GM19372 (cell line): ENCODE data around the gene MRPL49.
"Not testable (repeated sequence)": the region's sequence is repeated elsewhere in the genome, so short reads cannot be mapped to it uniquely, and the experiment has no call there.

Experiments used
- ATAC-seq: cut with Tn5 transposase; IDR thresholded peaks from one replicate; pipeline ENCODE4 v1.9.1; 2021; ENCODE audit warnings: mild to moderate bottlenecking, low read depth, moderate library complexity; ENCODE audit not compliant: unreplicated experiment

Gene MRPL49

GRCh38 chr11:65117206-65118096, 4.7 kb upstream of the MRPL49 start, which contains the start of gene ZNHIT2:
TSS of gene ZNHIT2 (minus strand) at chr11:65117701. CDS start at chr11:65117653, 48 bp downstream.
- ATAC-seq: peak; percentile 61

- ATAC-seq: no peak
Measured at GRCh38 chr11:65118097-65118837, 3.9 kb upstream of the MRPL49 start.

GRCh38 chr11:65118891-65119669, 3.0 kb upstream of the MRPL49 start:
- not testable (repeated sequence) for ATAC-seq

- no peak for ATAC-seq
Measured at GRCh38 chr11:65119670-65119995, 2.5 kb upstream of the MRPL49 start.

DNA sequence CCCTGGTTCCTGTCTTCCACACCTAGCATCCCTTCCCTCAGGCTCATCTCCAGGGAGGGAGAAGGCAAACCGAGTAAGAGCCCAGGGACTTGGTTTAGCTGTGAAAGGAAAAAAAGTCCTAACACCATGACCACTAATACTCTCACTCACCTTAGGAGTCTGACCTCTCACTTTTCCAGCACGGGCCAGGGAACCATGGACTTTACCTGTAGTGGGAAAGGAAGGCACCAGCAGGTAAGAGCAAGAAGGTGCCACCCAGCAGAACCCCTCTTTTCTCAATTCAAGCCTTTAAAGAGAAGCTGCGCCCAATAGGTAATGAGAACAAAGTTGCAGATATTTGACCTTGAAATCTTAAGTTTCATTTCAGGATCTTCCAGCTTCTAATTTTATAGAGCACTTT, 1.3 kb upstream of the MRPL49 start:
- ATAC-seq: no peak

- ATAC-seq: no peak
Measured at GRCh38 chr11:65121447-65121864, 665 bp upstream of the MRPL49 start.

GRCh38 chr11:65124480-65125196, 2.5 kb downstream of the MRPL49 start:
- ATAC-seq: no peak

GRCh38 chr11:65125197-65126056, 3.3 kb downstream of the MRPL49 start:
- ATAC-seq: no peak

GRCh38 chr11:65126624-65127274, 4.6 kb downstream of the MRPL49 start:
- no peak for ATAC-seq

DNA sequence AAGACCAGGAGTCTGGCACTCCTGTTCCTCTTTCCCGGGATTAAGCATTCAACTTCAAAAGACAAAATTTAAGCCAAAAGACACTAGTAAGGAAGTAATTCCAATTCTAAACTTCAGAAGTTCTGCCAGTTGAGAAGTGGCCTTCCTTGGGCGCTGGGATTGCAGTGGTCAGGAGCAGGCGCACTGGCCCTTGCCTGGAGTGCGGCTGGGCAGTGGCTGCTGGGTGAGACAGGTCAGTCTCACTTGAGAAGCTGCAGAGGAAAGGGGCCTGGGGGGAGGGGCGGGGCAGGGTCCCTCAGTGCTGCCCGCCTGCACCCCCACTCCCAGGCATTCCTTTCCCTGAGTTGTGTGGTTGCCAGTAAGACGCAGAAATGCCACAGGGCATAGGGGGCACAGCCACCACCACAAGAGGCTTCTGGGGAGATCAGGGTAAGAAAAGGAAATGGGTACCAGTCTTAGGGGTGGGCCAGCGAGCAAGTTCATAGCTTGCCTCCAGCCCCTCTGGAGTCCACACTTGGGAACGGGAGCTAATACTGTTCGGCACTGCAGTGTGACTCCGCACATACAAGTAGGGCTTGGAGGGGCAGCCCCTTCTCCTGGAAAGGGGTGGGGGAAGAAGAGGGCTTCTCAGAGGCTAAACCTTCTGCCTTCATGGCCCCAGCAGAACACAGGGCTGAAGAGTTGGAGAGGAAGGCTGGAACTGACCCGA, 5.5 kb downstream of the MRPL49 start:
- no peak for ATAC-seq

DNA sequence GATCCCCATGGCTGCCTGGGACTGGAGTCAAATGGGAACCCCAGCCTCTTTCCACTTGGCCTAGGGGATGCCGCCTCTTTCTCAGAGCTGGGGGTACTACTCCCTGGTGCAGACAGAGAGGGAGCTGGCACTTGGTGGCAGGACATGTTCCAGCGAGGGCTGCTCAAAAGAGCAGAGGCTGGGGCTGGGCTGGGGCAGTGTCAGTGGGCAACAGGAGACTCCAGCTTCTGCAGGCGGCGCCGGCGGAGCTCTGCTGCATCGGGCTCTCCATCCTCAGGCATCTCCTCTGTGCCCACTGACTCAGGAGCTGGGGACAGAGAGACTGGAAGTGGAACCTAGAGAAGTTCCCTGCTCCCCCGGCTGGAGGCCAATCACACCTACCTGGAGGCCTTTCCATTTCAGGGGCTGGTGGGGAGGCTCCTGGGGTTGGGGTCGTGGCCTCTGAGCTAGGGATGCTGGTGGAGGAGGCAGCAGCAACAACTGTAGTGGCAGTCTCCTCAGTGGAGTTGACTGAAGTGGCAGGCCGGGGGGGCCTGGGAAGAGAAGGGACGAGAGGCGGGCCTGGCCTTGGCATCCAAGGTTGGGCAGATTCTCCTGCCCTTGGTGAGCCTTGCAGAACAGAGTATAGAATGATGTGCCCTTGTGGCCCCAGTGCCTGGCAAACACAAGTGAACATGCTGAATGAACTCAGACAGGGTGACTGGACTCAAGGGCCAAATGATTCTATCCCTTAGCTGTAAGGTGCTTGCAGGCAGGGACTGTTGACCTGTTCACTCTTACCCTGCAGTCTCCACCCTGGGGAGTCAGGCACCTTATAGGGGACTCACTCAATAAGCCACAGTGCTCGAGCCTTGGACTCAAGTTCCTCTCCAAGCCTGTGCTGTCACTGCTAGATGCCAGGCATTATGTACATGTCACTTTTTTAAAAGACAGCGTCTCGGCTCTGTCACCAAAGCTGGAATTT, 6.3 kb downstream of the MRPL49 start:
- no peak for ATAC-seq

- ATAC-seq: no peak
Measured at GRCh38 chr11:65129649-65130441, 7.7 kb downstream of the MRPL49 start.

DNA sequence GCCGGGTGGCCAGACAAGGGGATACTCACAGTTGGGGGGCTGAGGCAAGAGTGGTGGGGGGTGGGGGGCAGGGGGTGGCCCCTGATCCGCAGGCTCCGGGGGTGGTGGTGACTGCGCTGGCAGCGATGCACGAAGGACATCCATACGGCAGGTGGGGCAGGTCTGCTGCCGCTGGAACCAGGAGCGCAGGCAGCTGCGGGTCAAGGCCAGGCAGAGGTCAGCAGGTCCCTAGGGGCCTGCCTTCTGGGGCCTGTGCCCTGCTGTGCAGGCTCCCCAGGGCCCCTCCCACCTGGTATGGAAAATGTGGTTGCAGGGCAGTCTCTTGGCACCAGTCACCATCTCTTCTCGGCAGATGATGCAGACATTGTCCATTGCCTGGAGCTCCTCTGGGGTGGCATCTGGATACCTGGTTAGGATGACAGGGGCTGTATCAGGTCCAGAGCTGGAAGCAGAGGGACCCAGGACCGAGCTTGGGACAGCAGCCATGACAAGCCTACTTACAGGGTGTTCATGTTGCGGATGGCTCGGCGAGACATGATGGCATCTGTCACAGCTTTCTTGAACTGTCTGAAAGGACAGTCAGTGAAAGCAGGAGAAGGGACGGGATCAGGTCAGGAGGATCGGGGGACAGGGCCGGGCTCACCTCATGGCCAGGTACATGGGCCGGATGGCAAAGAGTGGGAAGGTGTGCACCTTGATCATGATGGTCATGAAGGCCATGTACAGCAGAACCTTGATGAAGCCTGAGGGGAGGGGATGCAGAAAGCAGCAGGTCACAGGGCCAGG, 8.7 kb downstream of the MRPL49 start:
- no peak for ATAC-seq

- ATAC-seq: no peak
Measured at GRCh38 chr11:65131417-65131776, 9.3 kb downstream of the MRPL49 start.

DNA sequence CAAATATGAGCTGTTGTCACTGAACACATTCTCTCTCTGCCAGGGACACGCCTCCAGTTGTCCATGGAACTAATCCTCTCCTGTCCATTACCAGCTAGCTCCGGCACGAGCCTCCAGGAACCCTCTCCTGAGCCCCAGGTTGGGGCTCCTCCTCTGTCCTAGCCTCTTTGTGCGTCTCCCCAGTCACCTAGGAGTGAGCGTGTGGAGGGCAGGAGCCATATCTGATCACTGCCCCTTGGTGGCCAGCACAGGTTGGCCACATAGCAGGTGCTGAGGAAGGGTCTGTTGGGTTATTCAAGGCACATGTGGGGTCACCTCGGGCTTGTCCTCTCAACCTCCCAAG, 9.7 kb downstream of the MRPL49 start:
- no peak for ATAC-seq
